Astrocyte of the spinal cord (primary cell): ENCODE data around the gene PRICKLE4.

Source experiments
- DNase-seq: peaks from one replicate; pipeline ENCODE4 v3.0.0; 2011; ENCODE audit warnings: low read depth, low spot score
- H3K4me3 ChIP-seq: 2 replicates; pipeline ENCODE4 v1.5.1; 2011; ENCODE audit warnings: low read depth, mild to moderate bottlenecking, low read length, moderate library complexity
- CTCF ChIP-seq: IDR thresholded peaks from 2 replicates; pipeline ENCODE4 v1.5.1; 2012; ENCODE audit warnings: low read depth, mild to moderate bottlenecking, low read length, inconsistent platforms
- in situ Hi-C: cut with HindIII; loops from 2 replicates; pipeline ENCODE4 v1.10.0; 2017; ENCODE audit warnings: low sequenced_read_pairs

Gene PRICKLE4

GRCh38 chr6:41815587-41815986 is 35.0 kb downstream of the PRICKLE4 start:
- in situ Hi-C loops = no loop called here
- TF ChIP-seq CTCF = no peak

DNA sequence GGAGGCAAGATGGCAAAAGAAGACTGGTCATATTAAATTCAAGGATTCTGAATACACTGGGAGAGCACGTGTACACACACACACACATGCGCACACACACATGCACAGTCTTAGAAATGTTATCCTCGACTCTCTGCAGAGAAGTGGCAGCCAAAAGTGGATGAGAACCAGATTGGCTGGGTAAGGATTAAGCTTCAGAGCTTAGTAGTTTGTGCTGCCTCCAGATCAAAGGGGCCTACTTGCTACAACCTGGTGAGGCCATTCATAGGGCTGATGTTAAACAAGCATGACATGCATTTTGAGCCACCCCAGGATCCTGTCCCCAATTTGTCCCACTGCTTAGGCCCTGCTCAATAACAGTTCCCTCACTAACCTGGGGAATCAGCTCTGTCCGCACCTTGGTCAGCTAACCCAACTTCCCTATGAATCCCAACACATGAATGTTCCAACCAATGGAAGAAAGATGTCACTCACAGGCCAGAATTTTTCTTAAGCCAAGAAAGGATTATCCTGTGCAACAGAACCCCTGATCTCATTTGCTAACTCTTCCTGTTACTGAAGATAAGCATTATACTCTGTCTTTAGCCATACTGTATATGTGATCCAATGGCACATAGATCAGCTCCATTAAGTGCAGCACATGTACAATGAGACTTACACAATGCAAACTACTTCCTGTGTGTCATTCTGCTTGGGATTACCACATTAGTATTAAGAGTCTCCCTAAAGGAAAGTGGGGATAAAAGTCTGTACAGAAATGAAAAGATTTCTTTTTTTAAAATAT is 37.9 kb downstream of the PRICKLE4 start:
- TF ChIP-seq CTCF = no peak
- in situ Hi-C loops = no loop called here
- no peak for DNase-seq
- H3K4me3 ChIP-seq = no peak overlapping the region

More at GRCh38 chr6:41815587-41815986, 35.0 kb downstream of the PRICKLE4 start:
- DNase-seq = no peak
- H3K4me3 ChIP-seq = no peak overlapping the region

DNA sequence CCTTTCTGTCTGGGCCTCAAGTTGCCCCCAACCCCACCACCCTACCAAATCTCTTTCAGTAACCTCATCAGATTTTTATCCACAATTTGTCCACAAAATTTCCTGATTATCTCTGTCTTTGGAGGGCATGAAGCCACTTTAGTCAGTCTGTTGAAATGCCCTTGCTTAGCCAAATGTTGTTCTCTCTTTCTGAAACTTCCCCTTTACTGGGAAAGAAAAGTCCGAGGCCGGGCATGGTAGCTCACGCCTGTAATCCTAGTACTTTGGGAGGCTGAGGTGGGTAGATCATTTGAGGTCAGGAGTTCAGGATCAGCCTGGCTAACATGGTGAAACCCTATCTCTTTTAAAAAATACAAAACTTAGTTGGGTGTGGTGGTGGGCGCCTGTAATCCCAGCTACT is 40.7 kb downstream of the PRICKLE4 start:
- in situ Hi-C loops = no loop called here
- no peak overlapping the region for H3K4me3 ChIP-seq
- no peak for TF ChIP-seq CTCF
- DNase-seq = no peak

DNA sequence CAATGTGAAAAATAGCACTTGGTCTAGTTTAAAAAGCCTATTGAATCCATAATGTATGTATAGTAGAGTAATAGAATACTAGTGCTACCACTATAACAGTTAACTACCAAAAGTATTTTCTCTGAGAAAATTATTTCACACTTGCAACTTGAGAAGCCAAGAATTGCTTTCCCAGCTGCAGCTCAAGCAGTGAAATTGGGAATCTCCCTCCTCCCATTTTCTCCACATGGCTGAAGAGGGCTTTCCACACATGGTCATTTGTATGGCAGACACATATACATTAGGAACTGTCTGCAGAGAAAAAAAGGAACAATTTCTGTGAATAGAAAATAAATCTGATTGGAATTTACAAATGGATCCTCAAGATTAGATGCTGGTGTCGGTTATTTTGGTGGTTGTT is 41.4 kb downstream of the PRICKLE4 start:
- in situ Hi-C loops = no loop called here
- no peak for TF ChIP-seq CTCF
- no peak for DNase-seq
- H3K4me3 ChIP-seq = no peak overlapping the region

- in situ Hi-C loops = no loop called here
Measured at GRCh38 chr6:41823178-41823577, 42.6 kb downstream of the PRICKLE4 start.

More at GRCh38 chr6:41823178-41823577, 42.6 kb downstream of the PRICKLE4 start:
- H3K4me3 ChIP-seq = no peak overlapping the region
- DNase-seq = no peak
- no peak for TF ChIP-seq CTCF
